Endothelial cell (in vitro differentiated cells): Measurements from ENCODE around the gene MSANTD1. TPM values are rescaled to one million over a fixed set of nuclear protein-coding genes. Genes with fewer than 3 reads are reported as not detected.
"Not testable (repeated sequence)": the region's sequence is repeated elsewhere in the genome, so short reads cannot be mapped to it uniquely, and the experiment has no call there.

Experiments
- DNase-seq: peaks from one replicate; pipeline ENCODE4 v3.0.0; 2021; ENCODE audit warnings: low spot score
- H3K27ac Mint-ChIP-seq: one replicate; pipeline ENCODE4 v1.8.0; 2021; ENCODE audit warnings: mixed read lengths, inconsistent platforms; ENCODE audit not compliant: unreplicated experiment
- H3K27me3 Mint-ChIP-seq: one replicate; pipeline ENCODE4 v1.8.0; 2021; ENCODE audit warnings: mild to moderate bottlenecking, moderate library complexity, mixed read lengths, inconsistent platforms; ENCODE audit not compliant: unreplicated experiment
- H3K36me3 Mint-ChIP-seq: one replicate; pipeline ENCODE4 v1.8.0; 2021; ENCODE audit warnings: mild to moderate bottlenecking, low read depth, mixed read lengths, inconsistent platforms; ENCODE audit not compliant: unreplicated experiment
- H3K4me1 Mint-ChIP-seq: one replicate; pipeline ENCODE4 v1.8.0; 2021; ENCODE audit warnings: mild to moderate bottlenecking, mixed read lengths, inconsistent platforms; ENCODE audit not compliant: unreplicated experiment
- H3K4me3 Mint-ChIP-seq: one replicate; pipeline ENCODE4 v1.8.0; 2021; ENCODE audit warnings: mild to moderate bottlenecking, mixed read lengths, inconsistent platforms; ENCODE audit not compliant: unreplicated experiment
- H3K9me3 Mint-ChIP-seq: one replicate; pipeline ENCODE4 v1.8.0; 2021; ENCODE audit warnings: mixed read lengths, inconsistent platforms; ENCODE audit not compliant: unreplicated experiment
- total RNA-seq: library from RNA; stranded (reverse); fragmentation: NEBNext Ultra II Directional; extraction: Animal tissue kit (Norgen Biotek cat#: 25700); gene quantifications from one replicate; pipeline ENCODE4 v1.2.1, GENCODE V29; 2021; ENCODE audit not compliant: unreplicated experiment
- TF ChIP-seq, protein P1 (sequence below): fragments of 200-600 bp; sonication (generic); IDR thresholded peaks from one replicate; pipeline ENCODE4 v1.5.0; 2021; ENCODE audit warnings: antibody characterized with exemption; ENCODE audit not compliant: unreplicated experiment

MSANTD1 gene
- total RNA-seq, 1 donor from 2014 or later, result 0.97 TPM

DNA sequence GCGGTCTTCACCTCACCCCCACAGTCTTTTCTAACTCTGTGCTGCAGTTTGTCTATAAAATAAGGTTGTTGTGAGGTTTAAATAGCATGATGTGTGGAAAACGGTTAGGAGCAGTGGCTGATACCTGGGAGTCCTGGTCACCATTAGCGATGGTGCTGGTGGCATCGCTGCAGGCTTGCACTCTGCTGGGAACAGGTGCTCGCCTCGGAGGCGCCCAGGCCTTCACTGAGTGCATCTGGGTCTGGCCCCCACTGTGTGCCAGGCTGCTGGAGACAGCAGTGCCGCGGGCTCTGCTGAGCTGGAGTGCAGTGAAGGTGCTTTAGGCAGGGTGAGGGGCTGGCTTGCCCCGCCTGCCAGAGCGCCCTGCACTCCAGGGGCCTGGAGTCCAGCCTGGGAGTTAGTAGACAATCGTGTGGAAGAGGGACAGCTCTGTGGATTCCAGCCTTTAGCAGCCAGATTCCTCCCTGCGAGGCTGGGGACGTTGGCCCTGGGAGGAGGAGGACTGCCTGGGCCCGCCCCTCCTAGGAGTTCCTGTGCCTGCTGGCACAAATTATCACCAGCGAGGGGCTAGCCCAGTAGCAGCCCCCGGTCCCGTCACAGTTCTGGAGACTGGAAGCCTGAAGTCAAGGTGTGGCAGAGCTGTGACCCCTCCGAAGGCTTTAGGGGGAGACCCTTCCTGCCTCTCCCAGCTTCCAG, 51.2 kb downstream of the MSANTD1 start:
- TF ChIP-seq, protein P1, sequence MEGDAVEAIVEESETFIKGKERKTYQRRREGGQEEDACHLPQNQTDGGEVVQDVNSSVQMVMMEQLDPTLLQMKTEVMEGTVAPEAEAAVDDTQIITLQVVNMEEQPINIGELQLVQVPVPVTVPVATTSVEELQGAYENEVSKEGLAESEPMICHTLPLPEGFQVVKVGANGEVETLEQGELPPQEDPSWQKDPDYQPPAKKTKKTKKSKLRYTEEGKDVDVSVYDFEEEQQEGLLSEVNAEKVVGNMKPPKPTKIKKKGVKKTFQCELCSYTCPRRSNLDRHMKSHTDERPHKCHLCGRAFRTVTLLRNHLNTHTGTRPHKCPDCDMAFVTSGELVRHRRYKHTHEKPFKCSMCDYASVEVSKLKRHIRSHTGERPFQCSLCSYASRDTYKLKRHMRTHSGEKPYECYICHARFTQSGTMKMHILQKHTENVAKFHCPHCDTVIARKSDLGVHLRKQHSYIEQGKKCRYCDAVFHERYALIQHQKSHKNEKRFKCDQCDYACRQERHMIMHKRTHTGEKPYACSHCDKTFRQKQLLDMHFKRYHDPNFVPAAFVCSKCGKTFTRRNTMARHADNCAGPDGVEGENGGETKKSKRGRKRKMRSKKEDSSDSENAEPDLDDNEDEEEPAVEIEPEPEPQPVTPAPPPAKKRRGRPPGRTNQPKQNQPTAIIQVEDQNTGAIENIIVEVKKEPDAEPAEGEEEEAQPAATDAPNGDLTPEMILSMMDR, result no peak
- Mint-ChIP-seq H3K27me3 (peaks cover 4% of the 10 kb centered on the region), H3K4me3 (no peak overlapping the region), H3K4me1 (peaks cover 80% of the 10 kb centered on the region), H3K9me3 (no peaks in the 10 kb centered on the region), H3K36me3 (peaks cover 8% of the 10 kb centered on the region), H3K27ac (no peak overlapping the region)
- DNase-seq, result no peak

- peak overlapping the region; percentile 68 for H3K4me3 Mint-ChIP-seq
- H3K4me1 Mint-ChIP-seq, result peaks cover 87% of the 10 kb centered on the region
- H3K27ac Mint-ChIP-seq, result peak overlapping the region; percentile 74
- H3K27me3 Mint-ChIP-seq, H3K9me3 Mint-ChIP-seq, DNase-seq, H3K36me3 Mint-ChIP-seq: not testable (repeated sequence)
Observed at GRCh38 chr4:3300882-3301281, 51.9 kb downstream of the MSANTD1 start.

GRCh38 chr4:3301450-3302172, 52.7 kb downstream of the MSANTD1 start:
- peak overlapping the region; percentile 68 for H3K4me3 Mint-ChIP-seq
- no peaks in the 10 kb centered on the region for H3K9me3 Mint-ChIP-seq
- peaks cover 87% of the 10 kb centered on the region for H3K4me1 Mint-ChIP-seq
- peaks cover 2% of the 10 kb centered on the region for H3K27me3 Mint-ChIP-seq
- TF ChIP-seq, protein P1, result no peak
- peaks cover 12% of the 10 kb centered on the region for H3K36me3 Mint-ChIP-seq
- no peak for DNase-seq
- peak overlapping the region; percentile 74 for H3K27ac Mint-ChIP-seq

GRCh38 chr4:3302173-3302785, 53.3 kb downstream of the MSANTD1 start:
- H3K4me3 Mint-ChIP-seq, result peak overlapping the region; percentile 68
- DNase-seq, result no peak
- peaks cover 4% of the 10 kb centered on the region for H3K27me3 Mint-ChIP-seq
- H3K36me3 Mint-ChIP-seq, result peaks cover 12% of the 10 kb centered on the region
- peaks cover 89% of the 10 kb centered on the region for H3K4me1 Mint-ChIP-seq
- TF ChIP-seq, protein P1, result no peak
- H3K27ac Mint-ChIP-seq, result peak overlapping the region; percentile 69
- H3K9me3 Mint-ChIP-seq, result no peaks in the 10 kb centered on the region

- no peak overlapping the region for H3K4me3 Mint-ChIP-seq
- H3K27ac Mint-ChIP-seq, result peak overlapping the region; percentile 45
- H3K36me3 Mint-ChIP-seq, result peaks cover 8% of the 10 kb centered on the region
- peaks cover 9% of the 10 kb centered on the region for H3K27me3 Mint-ChIP-seq
- TF ChIP-seq, protein P1, result no peak
- no peak for DNase-seq
- no peaks in the 10 kb centered on the region for H3K9me3 Mint-ChIP-seq
- peaks cover 89% of the 10 kb centered on the region for H3K4me1 Mint-ChIP-seq
Observed at GRCh38 chr4:3302786-3303564, 54.0 kb downstream of the MSANTD1 start.
